Choroid plexus epithelial cell (primary cell): ENCODE data around the gene PCDHB7.
"Not testable (repeated sequence)": the region's sequence is repeated elsewhere in the genome, so short reads cannot be mapped to it uniquely, and the experiment has no call there.

Experiments
- DNase-seq: peaks from one replicate; pipeline ENCODE4 v3.0.0-alpha.2; 2010; ENCODE audit warnings: low read depth
- H3K4me3 ChIP-seq: 2 replicates; pipeline ENCODE4 v1.5.1; 2011; ENCODE audit warnings: low read depth, mild to moderate bottlenecking, control low read depth, low read length, moderate library complexity
- TF ChIP-seq, protein P1 (sequence below): conservative IDR thresholded peaks from 2 replicates; pipeline ENCODE4 v1.5.1; 2011; ENCODE audit warnings: low read depth, mild to moderate bottlenecking, control low read depth, inconsistent platforms, low read length, moderate library complexity

The PCDHB7 gene

GRCh38 chr5:141199359-141200235 lies 27.2 kb downstream of the PCDHB7 start, which contains the start of gene PCDHB11:
Gene PCDHB11, plus strand, starts transcription at chr5:141199627. Its CDS starts 148 bp downstream, at chr5:141199775.
- H3K4me3 ChIP-seq: no peak within 1 kb of the TSS
- TF ChIP-seq, protein P1, sequence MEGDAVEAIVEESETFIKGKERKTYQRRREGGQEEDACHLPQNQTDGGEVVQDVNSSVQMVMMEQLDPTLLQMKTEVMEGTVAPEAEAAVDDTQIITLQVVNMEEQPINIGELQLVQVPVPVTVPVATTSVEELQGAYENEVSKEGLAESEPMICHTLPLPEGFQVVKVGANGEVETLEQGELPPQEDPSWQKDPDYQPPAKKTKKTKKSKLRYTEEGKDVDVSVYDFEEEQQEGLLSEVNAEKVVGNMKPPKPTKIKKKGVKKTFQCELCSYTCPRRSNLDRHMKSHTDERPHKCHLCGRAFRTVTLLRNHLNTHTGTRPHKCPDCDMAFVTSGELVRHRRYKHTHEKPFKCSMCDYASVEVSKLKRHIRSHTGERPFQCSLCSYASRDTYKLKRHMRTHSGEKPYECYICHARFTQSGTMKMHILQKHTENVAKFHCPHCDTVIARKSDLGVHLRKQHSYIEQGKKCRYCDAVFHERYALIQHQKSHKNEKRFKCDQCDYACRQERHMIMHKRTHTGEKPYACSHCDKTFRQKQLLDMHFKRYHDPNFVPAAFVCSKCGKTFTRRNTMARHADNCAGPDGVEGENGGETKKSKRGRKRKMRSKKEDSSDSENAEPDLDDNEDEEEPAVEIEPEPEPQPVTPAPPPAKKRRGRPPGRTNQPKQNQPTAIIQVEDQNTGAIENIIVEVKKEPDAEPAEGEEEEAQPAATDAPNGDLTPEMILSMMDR: no peak
- no peak for DNase-seq

DNA sequence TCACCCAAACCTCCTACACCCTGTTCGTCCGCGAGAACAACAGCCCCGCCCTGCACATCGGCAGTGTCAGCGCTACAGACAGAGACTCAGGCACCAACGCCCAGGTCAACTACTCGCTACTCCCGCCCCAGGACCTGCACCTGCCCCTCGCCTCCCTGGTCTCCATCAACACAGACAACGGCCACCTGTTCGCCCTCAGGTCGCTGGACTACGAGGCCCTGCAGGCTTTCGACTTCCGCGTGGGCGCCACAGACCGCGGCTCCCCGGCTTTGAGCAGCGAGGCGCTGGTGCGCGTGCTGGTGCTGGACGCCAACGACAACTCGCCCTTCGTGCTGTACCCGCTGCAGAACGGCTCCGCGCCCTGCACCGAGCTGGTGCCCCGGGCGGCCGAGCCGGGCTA lies 28.7 kb downstream of the PCDHB7 start:
- H3K4me3 ChIP-seq, DNase-seq: not testable (repeated sequence)

- DNase-seq, H3K4me3 ChIP-seq: not testable (repeated sequence)
Measured at GRCh38 chr5:141201646-141202045, 29.2 kb downstream of the PCDHB7 start.

DNA sequence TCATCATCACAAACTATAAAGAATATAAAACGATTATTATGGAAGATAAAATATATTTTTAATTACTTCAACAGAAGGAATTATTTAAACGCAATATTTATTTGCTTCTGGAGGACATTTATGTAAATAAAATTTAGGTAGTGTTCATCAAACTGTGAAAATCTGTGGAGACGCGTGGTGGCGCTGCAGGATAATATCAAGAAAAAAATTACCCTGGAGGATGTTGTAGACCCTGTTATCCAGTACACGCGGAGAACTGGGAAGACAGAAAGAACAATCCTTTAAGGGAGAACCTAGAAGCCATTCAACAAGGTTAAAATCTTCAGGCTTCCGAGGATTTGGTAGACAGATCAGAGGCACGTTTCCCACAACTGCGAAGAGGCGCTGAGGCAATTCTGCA lies 36.0 kb downstream of the PCDHB7 start, which contains the start of gene PCDHB12:
Gene PCDHB12, plus strand, starts transcription at position 242 of the 400 bp plus-strand sequence. CDS start 189 bp downstream, outside the sequence.
- no peak within 1 kb of the TSS for H3K4me3 ChIP-seq
- peak; percentile 1 for DNase-seq
- TF ChIP-seq, protein P1: no peak

DNA sequence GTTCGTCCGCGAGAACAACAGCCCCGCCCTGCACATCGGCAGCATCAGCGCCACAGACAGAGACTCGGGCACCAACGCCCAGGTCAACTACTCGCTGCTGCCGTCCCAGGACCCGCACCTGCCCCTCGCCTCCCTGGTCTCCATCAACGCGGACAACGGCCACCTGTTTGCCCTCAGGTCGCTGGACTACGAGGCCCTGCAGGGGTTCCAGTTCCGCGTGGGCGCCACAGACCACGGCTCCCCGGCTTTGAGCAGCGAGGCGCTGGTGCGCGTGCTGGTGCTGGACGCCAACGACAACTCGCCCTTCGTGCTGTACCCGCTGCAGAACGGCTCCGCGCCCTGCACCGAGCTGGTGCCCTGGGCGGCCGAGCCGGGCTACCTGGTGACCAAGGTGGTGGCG lies 37.8 kb downstream of the PCDHB7 start:
- not testable (repeated sequence) for DNase-seq, H3K4me3 ChIP-seq

GRCh38 chr5:141210849-141211248 lies 38.4 kb downstream of the PCDHB7 start:
- not testable (repeated sequence) for H3K4me3 ChIP-seq

GRCh38 chr5:141213656-141214339 lies 41.4 kb downstream of the PCDHB7 start, which contains the start of gene PCDHB13:
Gene PCDHB13, plus strand, starts transcription at chr5:141213919. Its CDS starts 205 bp downstream, at chr5:141214124.
- not testable (repeated sequence) for H3K4me3 ChIP-seq
- DNase-seq: peak; percentile 5

More at GRCh38 chr5:141210849-141211248, 38.4 kb downstream of the PCDHB7 start:
- not testable (repeated sequence) for DNase-seq

GRCh38 chr5:141214583-141214982 lies 42.1 kb downstream of the PCDHB7 start:
- not testable (repeated sequence) for H3K4me3 ChIP-seq, DNase-seq

- DNase-seq, H3K4me3 ChIP-seq: not testable (repeated sequence)
Measured at GRCh38 chr5:141215504-141215903, 43.1 kb downstream of the PCDHB7 start.

- not testable (repeated sequence) for H3K4me3 ChIP-seq, DNase-seq
Measured at GRCh38 chr5:141216035-141216434, 43.6 kb downstream of the PCDHB7 start.

DNA sequence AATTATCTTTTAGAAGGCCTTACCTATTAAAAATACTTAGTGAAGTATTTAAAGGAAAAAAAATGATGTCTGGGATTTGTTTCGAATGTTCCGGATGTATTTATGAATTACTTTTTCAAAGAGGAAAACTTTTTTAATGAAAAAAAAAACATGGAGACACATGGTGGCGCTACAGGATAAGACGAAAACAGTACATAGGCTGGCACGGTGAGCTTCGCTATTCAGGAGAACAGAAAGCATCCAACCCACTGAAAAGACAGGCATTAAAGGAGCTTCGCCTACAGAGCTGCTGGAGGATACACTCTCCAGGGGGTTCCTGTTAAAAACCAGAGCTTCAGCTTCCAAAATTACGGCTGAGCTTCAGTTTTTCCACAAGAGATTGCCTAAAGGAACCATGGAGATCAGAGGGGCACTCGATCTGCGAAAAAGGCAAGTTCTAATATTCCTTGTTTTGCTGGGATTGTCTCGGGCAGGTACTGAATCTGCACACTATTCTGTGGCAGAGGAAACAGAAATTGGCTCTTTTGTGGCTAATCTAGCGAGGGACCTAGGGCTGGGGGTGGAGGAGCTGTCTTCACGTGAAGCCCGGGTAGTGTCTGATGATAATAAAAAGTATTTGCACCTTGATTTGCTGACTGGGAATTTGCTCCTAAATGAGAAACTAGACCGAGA lies 50.8 kb downstream of the PCDHB7 start, which contains the start of gene PCDHB14:
Gene PCDHB14, plus strand, starts transcription at position 232 of the 672 bp plus-strand sequence. Its CDS starts 163 bp downstream, at position 395.
- no peak within 1 kb of the TSS for H3K4me3 ChIP-seq

GRCh38 chr5:141224844-141225243 lies 52.4 kb downstream of the PCDHB7 start:
- DNase-seq, H3K4me3 ChIP-seq: not testable (repeated sequence)

More for the DNA sequence above, 50.8 kb downstream of the PCDHB7 start, which contains the start of gene PCDHB14:
- DNase-seq: peak; percentile 18
- TF ChIP-seq, protein P1: no peak

DNA sequence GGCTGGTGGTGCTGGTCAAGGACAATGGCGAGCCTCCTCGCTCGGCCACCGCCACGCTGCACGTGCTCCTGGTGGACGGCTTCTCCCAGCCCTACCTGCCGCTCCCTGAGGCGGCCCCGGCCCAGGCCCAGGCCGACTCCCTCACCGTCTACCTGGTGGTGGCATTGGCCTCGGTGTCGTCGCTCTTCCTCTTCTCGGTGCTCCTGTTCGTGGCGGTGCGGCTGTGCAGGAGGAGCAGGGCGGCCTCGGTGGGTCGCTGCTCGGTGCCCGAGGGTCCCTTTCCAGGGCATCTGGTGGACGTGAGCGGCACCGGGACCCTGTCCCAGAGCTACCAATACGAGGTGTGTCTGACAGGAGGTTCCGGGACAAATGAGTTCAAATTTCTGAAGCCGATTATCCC lies 53.0 kb downstream of the PCDHB7 start:
- DNase-seq, H3K4me3 ChIP-seq: not testable (repeated sequence)
